LNCaP clone FGC (cell line): Measurements from ENCODE around the gene SNX17.

Source experiments
- DNase-seq: peaks from one replicate; pipeline ENCODE4 v3.0.0-alpha.2; 2011; ENCODE audit warnings: low read depth
- H3K4me3 ChIP-seq: 2 replicates; pipeline ENCODE4 v1.5.1; 2011; ENCODE audit warnings: mild to moderate bottlenecking, low read depth, low read length, control low read depth
- TF ChIP-seq, protein P1 (sequence below): IDR thresholded peaks from 2 replicates; pipeline ENCODE4 v1.5.1; 2012; ENCODE audit warnings: mild to moderate bottlenecking; ENCODE audit not compliant: control insufficient read depth, insufficient read depth; ENCODE audit errors: extremely low read depth

SNX17 gene

DNA sequence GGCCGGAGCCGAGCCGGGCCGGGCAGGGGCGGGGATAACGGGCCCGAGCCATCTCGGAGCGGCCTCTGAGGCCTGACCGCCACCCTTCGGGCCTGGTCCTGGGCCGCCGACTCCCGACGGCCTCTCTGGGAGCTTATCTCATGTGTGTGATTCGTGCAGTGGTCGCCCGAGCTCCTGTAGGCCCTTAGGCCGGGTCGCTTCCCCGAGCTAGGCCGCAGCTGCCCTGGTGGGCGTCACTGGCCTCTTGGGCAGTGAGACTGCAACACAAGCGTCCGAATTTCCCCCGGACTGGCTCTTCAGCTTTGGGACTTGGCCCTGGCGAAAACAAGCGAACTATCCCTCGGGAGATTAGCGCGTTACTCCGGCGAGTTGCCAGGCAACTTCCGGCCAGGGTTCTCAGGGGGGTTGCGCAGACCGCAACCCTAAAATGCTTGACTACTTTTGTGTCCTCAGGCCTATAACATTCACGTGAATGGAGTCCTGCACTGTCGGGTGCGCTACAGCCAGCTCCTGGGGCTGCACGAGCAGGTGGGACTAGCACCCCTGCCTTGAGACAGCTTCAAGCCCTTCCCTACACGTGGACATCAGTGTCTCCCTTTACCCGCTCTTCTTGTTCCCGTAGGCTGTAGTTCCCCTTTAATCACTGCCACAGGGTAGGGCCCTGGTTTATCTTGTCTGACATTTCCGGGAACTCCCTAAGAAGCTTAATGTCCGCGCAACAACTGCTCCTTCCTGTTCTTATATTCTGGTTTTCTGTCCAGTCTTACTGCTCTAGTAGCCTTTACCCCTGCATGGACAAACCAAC is 602 bp downstream of the SNX17 start:
- TF ChIP-seq, protein P1, sequence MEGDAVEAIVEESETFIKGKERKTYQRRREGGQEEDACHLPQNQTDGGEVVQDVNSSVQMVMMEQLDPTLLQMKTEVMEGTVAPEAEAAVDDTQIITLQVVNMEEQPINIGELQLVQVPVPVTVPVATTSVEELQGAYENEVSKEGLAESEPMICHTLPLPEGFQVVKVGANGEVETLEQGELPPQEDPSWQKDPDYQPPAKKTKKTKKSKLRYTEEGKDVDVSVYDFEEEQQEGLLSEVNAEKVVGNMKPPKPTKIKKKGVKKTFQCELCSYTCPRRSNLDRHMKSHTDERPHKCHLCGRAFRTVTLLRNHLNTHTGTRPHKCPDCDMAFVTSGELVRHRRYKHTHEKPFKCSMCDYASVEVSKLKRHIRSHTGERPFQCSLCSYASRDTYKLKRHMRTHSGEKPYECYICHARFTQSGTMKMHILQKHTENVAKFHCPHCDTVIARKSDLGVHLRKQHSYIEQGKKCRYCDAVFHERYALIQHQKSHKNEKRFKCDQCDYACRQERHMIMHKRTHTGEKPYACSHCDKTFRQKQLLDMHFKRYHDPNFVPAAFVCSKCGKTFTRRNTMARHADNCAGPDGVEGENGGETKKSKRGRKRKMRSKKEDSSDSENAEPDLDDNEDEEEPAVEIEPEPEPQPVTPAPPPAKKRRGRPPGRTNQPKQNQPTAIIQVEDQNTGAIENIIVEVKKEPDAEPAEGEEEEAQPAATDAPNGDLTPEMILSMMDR = no peak
- DNase-seq = no peak
- peak overlapping the region; percentile 92 for H3K4me3 ChIP-seq

DNA sequence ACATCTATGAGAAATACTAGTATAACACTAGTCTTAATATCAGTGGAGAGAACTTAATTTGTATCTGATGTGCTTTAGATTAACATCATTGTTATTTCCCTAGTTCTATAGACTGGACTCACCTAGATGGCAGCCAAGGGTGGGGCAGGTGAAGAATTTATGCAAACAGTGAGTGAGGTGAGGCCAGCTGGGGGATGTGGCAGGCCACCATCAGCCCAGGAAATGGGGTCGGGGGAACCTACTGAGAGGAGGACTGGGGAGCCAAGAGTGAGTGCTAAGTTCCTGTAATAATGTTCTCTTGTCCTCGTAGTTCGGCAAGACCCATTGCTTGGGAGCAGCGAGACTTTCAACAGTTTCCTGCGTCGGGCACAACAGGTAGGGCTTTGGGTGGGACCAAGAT is 2.5 kb downstream of the SNX17 start:
- no peak for DNase-seq
- no peak overlapping the region for H3K4me3 ChIP-seq
- TF ChIP-seq, protein P1 = no peak

DNA sequence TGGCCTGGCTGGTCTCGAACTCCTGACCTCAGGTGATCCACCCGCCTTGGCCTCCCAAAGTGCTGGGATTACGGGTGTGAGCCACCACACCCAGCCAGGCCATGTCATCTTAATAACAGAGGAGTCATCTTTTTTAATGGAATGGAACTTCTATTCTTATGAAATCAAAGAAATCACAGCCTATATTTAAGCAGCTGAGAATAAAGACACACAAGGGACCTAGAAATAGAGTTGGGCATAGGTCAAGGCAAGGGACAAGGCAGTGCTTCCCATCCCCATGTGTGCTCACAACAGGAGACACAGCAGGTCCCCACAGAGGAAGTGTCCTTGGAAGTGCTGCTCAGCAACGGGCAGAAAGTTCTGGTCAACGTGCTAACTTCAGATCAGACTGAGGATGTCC is 3.2 kb downstream of the SNX17 start:
- DNase-seq = no peak
- H3K4me3 ChIP-seq = no peak overlapping the region
- TF ChIP-seq, protein P1 = no peak

DNA sequence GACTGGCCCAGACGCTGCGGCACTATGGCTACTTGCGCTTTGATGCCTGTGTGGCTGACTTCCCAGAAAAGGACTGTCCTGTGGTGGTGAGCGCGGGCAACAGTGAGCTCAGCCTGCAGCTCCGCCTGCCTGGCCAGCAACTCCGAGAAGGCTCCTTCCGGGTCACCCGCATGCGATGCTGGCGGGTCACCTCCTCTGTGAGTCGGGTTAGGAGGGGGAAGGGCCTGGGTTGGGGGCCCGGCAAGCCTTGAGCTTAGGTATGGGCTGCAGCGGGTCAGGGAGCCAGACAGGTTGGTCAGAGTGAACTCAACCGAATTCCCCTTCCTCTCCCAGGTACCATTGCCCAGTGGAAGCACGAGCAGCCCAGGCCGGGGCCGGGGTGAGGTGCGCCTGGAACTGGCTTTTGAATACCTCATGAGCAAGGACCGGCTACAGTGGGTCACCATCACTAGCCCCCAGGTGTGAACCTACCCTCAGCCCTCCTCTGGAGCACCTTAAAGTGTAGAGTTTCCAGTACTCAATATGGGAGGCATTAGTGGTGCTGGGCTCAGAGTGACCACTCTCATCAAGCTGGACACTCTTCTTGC is 5.2 kb downstream of the SNX17 start:
- TF ChIP-seq, protein P1 = no peak
- H3K4me3 ChIP-seq = no peak overlapping the region
- no peak for DNase-seq

DNA sequence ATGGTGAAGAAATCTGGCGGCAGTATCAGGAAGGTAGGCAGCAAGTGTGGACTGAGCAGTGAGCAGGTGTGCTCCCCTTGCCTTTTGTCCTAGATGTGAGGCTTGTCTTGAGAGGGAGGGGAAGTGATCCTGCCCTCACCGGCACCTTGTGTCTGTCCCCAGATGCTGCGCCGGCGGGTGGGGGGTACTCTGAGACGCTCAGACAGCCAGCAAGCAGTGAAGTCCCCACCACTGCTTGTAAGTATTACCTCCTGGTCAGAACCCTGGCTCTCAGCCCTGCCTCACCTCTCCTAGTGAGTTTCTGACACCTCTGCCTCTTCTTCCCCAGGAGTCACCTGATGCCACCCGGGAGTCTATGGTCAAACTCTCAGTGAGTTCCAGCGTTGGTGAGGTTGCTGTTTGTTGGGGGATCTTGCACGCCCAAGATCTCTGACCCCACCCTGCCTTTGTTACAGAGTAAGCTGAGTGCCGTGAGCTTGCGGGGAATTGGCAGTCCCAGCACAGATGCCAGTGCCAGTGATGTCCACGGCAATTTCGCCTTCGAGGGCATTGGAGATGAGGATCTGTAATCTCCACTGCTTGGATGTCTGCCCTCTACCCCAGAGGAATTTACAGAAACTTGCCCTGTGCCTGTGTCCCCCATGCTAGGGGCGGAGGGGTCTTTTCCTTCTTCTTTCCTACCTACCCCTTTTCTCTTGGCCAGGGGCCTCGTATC is 5.9 kb downstream of the SNX17 start:
- DNase-seq = no peak
- TF ChIP-seq, protein P1 = no peak
- H3K4me3 ChIP-seq = no peak overlapping the region

DNA sequence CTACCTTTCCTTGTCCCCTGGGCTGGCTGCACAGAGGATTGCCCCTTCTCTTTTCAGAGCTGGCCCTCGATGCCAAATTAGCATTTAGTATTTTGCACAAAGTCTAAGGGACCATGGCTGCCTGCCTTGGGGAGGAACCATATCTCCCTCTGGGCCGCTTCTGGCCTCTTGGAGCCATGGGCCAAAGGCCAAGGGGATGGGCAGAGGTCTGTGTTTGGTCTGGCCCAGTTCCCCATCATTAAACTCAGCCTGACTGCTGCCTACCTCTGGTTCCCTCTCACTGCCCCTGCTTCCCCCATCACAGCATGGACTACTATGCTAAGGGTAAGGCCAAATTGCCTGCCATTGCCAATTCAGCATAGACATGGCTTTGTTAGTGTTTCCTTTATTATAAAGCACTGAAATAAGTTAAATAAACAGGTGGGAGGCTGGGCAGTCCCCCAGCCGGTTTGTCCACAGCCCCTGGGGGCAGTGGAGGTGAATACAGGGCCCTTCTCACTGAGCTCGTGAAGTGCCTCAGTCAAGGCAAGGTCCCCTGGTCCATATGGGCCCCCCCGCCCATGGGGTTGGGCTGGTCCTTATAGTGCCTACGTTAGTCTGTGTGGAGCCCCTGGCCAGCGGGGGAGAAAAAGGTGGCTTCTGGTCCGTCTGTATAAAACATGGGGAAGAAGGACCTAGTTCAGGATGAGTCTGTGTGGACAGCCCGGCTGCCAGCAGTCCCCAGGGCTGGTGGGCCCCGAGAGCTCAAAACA is 6.6 kb downstream of the SNX17 start:
- no peak for DNase-seq
- no peak overlapping the region for H3K4me3 ChIP-seq
- TF ChIP-seq, protein P1 = no peak
